SJCRH30 (cell line): ENCODE data around the gene IGF2BP3. TPM values are rescaled to one million over a fixed set of nuclear protein-coding genes. Genes with fewer than 3 reads are reported as not detected.

Experiments
- DNase-seq, 2 experiments: peaks; one replicate each; pipeline ENCODE4 v3.0.0-alpha.2; 2015 to 2020
- H3K27ac ChIP-seq: fragments of 250-450 bp; sonication (Bioruptor Pico); 2 replicates; pipeline ENCODE4 v1.5.1; 2020; ENCODE audit warnings: mild to moderate bottlenecking, moderate library complexity
- H3K27me3 ChIP-seq: fragments of 250-450 bp; sonication (Bioruptor Pico); 2 replicates; pipeline ENCODE4 v1.5.1; 2020; ENCODE audit warnings: mild to moderate bottlenecking, moderate library complexity
- H3K36me3 ChIP-seq: fragments of 250-450 bp; sonication (Bioruptor Pico); 2 replicates; pipeline ENCODE4 v1.5.1; 2020; ENCODE audit warnings: mild to moderate bottlenecking, moderate library complexity
- H3K4me1 ChIP-seq: fragments of 250-450 bp; sonication (Bioruptor Pico); 2 replicates; pipeline ENCODE4 v1.5.1; 2020; ENCODE audit warnings: mild to moderate bottlenecking, moderate library complexity
- H3K4me3 ChIP-seq: fragments of 250-450 bp; sonication (Bioruptor Pico); 2 replicates; pipeline ENCODE4 v1.5.1; 2020; ENCODE audit warnings: mild to moderate bottlenecking, moderate library complexity
- H3K9me3 ChIP-seq: fragments of 250-450 bp; sonication (Bioruptor Pico); replicated peaks from 2 replicates; pipeline ENCODE4 v1.5.1; 2020; ENCODE audit warnings: mild to moderate bottlenecking, moderate library complexity
- total RNA-seq: library from RNA; depleted of rRNA; stranded (reverse); fragments of >200 nt; shearing (Covaris generic); gene quantifications from 2 replicates; pipeline ENCODE4 v1.2.3, GENCODE V29; 2014

IGF2BP3 gene
- total RNA-seq, 1 experiment from 2014 or later = 105 TPM

- peak in 1 of 2 experiments; percentile 46 for DNase-seq
- no peaks in the 10 kb centered on the region for H3K27me3 ChIP-seq
These were observed 112.8 kb downstream of the IGF2BP3 start for GRCh38 chr7:23357190-23358093.

GRCh38 chr7:23356726-23357125 lies 113.6 kb downstream of the IGF2BP3 start:
- H3K4me3 ChIP-seq = no peak overlapping the region
- no peaks in the 10 kb centered on the region; the same call in 1 of the 2 replicates for H3K9me3 ChIP-seq
- no peaks in the 10 kb centered on the region for H3K4me1 ChIP-seq
- DNase-seq = no peak
- H3K27me3 ChIP-seq = no peaks in the 10 kb centered on the region
- peaks cover 38% of the 10 kb centered on the region for H3K36me3 ChIP-seq
- no peak overlapping the region for H3K27ac ChIP-seq

More at GRCh38 chr7:23357190-23358093, 112.8 kb downstream of the IGF2BP3 start:
- H3K4me1 ChIP-seq = no peaks in the 10 kb centered on the region
- H3K9me3 ChIP-seq = no peaks in the 10 kb centered on the region; the same call in 1 of the 2 replicates
- H3K27ac ChIP-seq = no peak overlapping the region
- no peak overlapping the region for H3K4me3 ChIP-seq
- H3K36me3 ChIP-seq = peaks cover 43% of the 10 kb centered on the region

GRCh38 chr7:23356168-23356567 lies 114.1 kb downstream of the IGF2BP3 start:
- no peaks in the 10 kb centered on the region; the same call in 1 of the 2 replicates for H3K9me3 ChIP-seq
- no peak overlapping the region for H3K27ac ChIP-seq
- H3K4me1 ChIP-seq = no peaks in the 10 kb centered on the region
- no peak overlapping the region for H3K4me3 ChIP-seq
- no peak for DNase-seq
- peaks cover 33% of the 10 kb centered on the region for H3K36me3 ChIP-seq
- no peaks in the 10 kb centered on the region for H3K27me3 ChIP-seq

- no peaks in the 10 kb centered on the region for H3K9me3 ChIP-seq
These were observed 117.1 kb downstream of the IGF2BP3 start for GRCh38 chr7:23353172-23353571.

GRCh38 chr7:23350466-23350865 lies 119.8 kb downstream of the IGF2BP3 start:
- Histone ChIP-seq H3K4me3 (no peak overlapping the region), H3K27me3 (no peaks in the 10 kb centered on the region), H3K27ac (no peak overlapping the region), H3K36me3 (peaks cover 61% of the 10 kb centered on the region), H3K4me1 (no peaks in the 10 kb centered on the region; the same call in 1 of the 2 replicates), H3K9me3 (0 out of 2 replicates have a peak, but pooled peaks cover 2% of the 10 kb centered on the region)
- DNase-seq = no peak

More at GRCh38 chr7:23353172-23353571, 117.1 kb downstream of the IGF2BP3 start:
- Histone ChIP-seq H3K4me3 (no peak overlapping the region), H3K27me3 (no peaks in the 10 kb centered on the region), H3K27ac (no peak overlapping the region), H3K36me3 (peaks cover 40% of the 10 kb centered on the region), H3K4me1 (no peaks in the 10 kb centered on the region; the same call in 1 of the 2 replicates)
- DNase-seq = no peak

GRCh38 chr7:23349484-23350157 lies 120.7 kb downstream of the IGF2BP3 start:
- H3K4me3 ChIP-seq = no peak overlapping the region
- 0 out of 2 replicates have a peak, but pooled peaks cover 2% of the 10 kb centered on the region for H3K9me3 ChIP-seq
- no peak for DNase-seq
- H3K27ac ChIP-seq = no peak overlapping the region
- H3K36me3 ChIP-seq = peaks cover 62% of the 10 kb centered on the region
- no peaks in the 10 kb centered on the region; the same call in 1 of the 2 replicates for H3K4me1 ChIP-seq
- no peaks in the 10 kb centered on the region for H3K27me3 ChIP-seq

- 0 out of 2 replicates have a peak, but pooled peaks cover 2% of the 10 kb centered on the region for H3K9me3 ChIP-seq
- H3K4me3 ChIP-seq = no peak overlapping the region
- H3K36me3 ChIP-seq = peaks cover 76% of the 10 kb centered on the region
- H3K4me1 ChIP-seq = no peaks in the 10 kb centered on the region; the same call in 1 of the 2 replicates
- no peak overlapping the region for H3K27ac ChIP-seq
- H3K27me3 ChIP-seq = no peaks in the 10 kb centered on the region
- DNase-seq = no peak
These were observed 122.6 kb downstream of the IGF2BP3 start for GRCh38 chr7:23347682-23348180.

- H3K4me1 ChIP-seq = peaks cover 2% of the 10 kb centered on the region; the same call in 1 of the 2 replicates
- peaks cover 82% of the 10 kb centered on the region for H3K36me3 ChIP-seq
- H3K4me3 ChIP-seq = no peak overlapping the region
- 0 out of 2 replicates have a peak, but pooled peaks cover 2% of the 10 kb centered on the region for H3K9me3 ChIP-seq
- H3K27me3 ChIP-seq = no peaks in the 10 kb centered on the region
- no peak overlapping the region for H3K27ac ChIP-seq
- no peak for DNase-seq
These were observed 123.1 kb downstream of the IGF2BP3 start for GRCh38 chr7:23347033-23347681.

- 0 out of 2 replicates have a peak, but pooled peaks cover 2% of the 10 kb centered on the region for H3K9me3 ChIP-seq
- no peak for DNase-seq
- H3K27ac ChIP-seq = no peak overlapping the region
- peaks cover 85% of the 10 kb centered on the region for H3K36me3 ChIP-seq
- no peak overlapping the region for H3K4me3 ChIP-seq
- peaks cover 2% of the 10 kb centered on the region; the same call in 1 of the 2 replicates for H3K4me1 ChIP-seq
- no peaks in the 10 kb centered on the region for H3K27me3 ChIP-seq
These were observed 124.0 kb downstream of the IGF2BP3 start for GRCh38 chr7:23346316-23346715.

GRCh38 chr7:23345601-23346000 lies 124.7 kb downstream of the IGF2BP3 start:
- H3K4me1 ChIP-seq = peaks cover 2% of the 10 kb centered on the region; the same call in 1 of the 2 replicates
- no peak for DNase-seq
- no peak overlapping the region for H3K27ac ChIP-seq
- no peak overlapping the region for H3K4me3 ChIP-seq
- H3K27me3 ChIP-seq = no peaks in the 10 kb centered on the region
- H3K9me3 ChIP-seq = 0 out of 2 replicates have a peak, but pooled peaks cover 2% of the 10 kb centered on the region
- peaks cover 85% of the 10 kb centered on the region for H3K36me3 ChIP-seq

- H3K27ac ChIP-seq = no peak overlapping the region
- DNase-seq = no peak
- peaks cover 2% of the 10 kb centered on the region; the same call in 1 of the 2 replicates for H3K4me1 ChIP-seq
- H3K4me3 ChIP-seq = no peak overlapping the region
- H3K9me3 ChIP-seq = 0 out of 2 replicates have a peak, but pooled peaks cover 2% of the 10 kb centered on the region
- peaks cover 86% of the 10 kb centered on the region for H3K36me3 ChIP-seq
- H3K27me3 ChIP-seq = no peaks in the 10 kb centered on the region
These were observed 126.3 kb downstream of the IGF2BP3 start for GRCh38 chr7:23343806-23344475.

- no peaks in the 10 kb centered on the region for H3K27me3 ChIP-seq
- H3K27ac ChIP-seq = no peak overlapping the region
- DNase-seq = no peak
- H3K4me1 ChIP-seq = peaks cover 2% of the 10 kb centered on the region; the same call in 1 of the 2 replicates
- peaks cover 86% of the 10 kb centered on the region for H3K36me3 ChIP-seq
- no peak overlapping the region for H3K4me3 ChIP-seq
- H3K9me3 ChIP-seq = 0 out of 2 replicates have a peak, but pooled peaks cover 2% of the 10 kb centered on the region
These were observed 127.2 kb downstream of the IGF2BP3 start for GRCh38 chr7:23343102-23343501.

- no peaks in the 10 kb centered on the region for H3K9me3 ChIP-seq
- DNase-seq = no peak
- H3K36me3 ChIP-seq = peaks cover 86% of the 10 kb centered on the region
- no peak overlapping the region for H3K27ac ChIP-seq
- H3K4me3 ChIP-seq = no peak overlapping the region
- no peaks in the 10 kb centered on the region for H3K27me3 ChIP-seq
- peaks cover 2% of the 10 kb centered on the region; the same call in 1 of the 2 replicates for H3K4me1 ChIP-seq
These were observed 128.3 kb downstream of the IGF2BP3 start for GRCh38 chr7:23341846-23342598.
